HFFc6 (cell line): ENCODE measurements around the gene ABHD17C. TPM values are rescaled to one million over a fixed set of nuclear protein-coding genes. Genes with fewer than 3 reads are reported as not detected.

Experiments
- DNase-seq: peaks from one replicate; pipeline ENCODE4 v3.0.0-alpha.2; 2018
- H3K27ac Mint-ChIP-seq: 2 replicates; pipeline ENCODE4 v1.8.0; 2020; ENCODE audit warnings: mild to moderate bottlenecking, mixed read lengths
- H3K27me3 Mint-ChIP-seq: 2 replicates; pipeline ENCODE4 v1.8.0; 2021; ENCODE audit warnings: mild to moderate bottlenecking, moderate library complexity, mixed read lengths; ENCODE audit not compliant: insufficient read depth
- H3K36me3 Mint-ChIP-seq: 2 replicates; pipeline ENCODE4 v1.8.0; 2021; ENCODE audit warnings: low read depth, mixed read lengths
- H3K4me1 Mint-ChIP-seq: 2 replicates; pipeline ENCODE4 v1.8.0; 2020; ENCODE audit warnings: low read depth, mixed read lengths
- H3K4me3 Mint-ChIP-seq: 2 replicates; pipeline ENCODE4 v1.8.0; 2020; ENCODE audit warnings: mild to moderate bottlenecking, moderate library complexity, mixed read lengths
- H3K9me3 Mint-ChIP-seq: 2 replicates; pipeline ENCODE4 v1.8.0; 2020; ENCODE audit warnings: mild to moderate bottlenecking, mixed read lengths
- total RNA-seq, 6 experiments: library from RNA; stranded (reverse); fragmentation: NEBNext Ultra II Directional; extraction: Animal tissue kit (Norgen Biotek cat#: 25700); gene quantifications; 2 replicates in 1 of 6; 3 replicates in 5 of 6; pipeline ENCODE4 v1.2.3, GENCODE V29; 2021
- TF ChIP-seq, protein P1 (sequence below): fragments of 200-600 bp; sonication (generic); IDR thresholded peaks from 2 replicates; pipeline ENCODE4 v1.5.0; 2021; ENCODE audit warnings: antibody characterized with exemption, mild to moderate bottlenecking

ABHD17C gene
- total RNA-seq, 6 experiments from 2014 or later, result 8.5 to 21.4 (median 15.9) TPM

GRCh38 chr15:80698676-80699075 lies 3.6 kb downstream of the ABHD17C start:
- DNase-seq, result peak; percentile 23
- Mint-ChIP-seq H3K27ac (peak overlapping the region; percentile 22), H3K27me3 (no peaks in the 10 kb centered on the region), H3K9me3 (no peaks in the 10 kb centered on the region), H3K36me3 (peaks cover 20% of the 10 kb centered on the region), H3K4me1 (peaks cover 60% of the 10 kb centered on the region), H3K4me3 (no peak overlapping the region; the same call in 1 of the 2 replicates)
- TF ChIP-seq, protein P1, sequence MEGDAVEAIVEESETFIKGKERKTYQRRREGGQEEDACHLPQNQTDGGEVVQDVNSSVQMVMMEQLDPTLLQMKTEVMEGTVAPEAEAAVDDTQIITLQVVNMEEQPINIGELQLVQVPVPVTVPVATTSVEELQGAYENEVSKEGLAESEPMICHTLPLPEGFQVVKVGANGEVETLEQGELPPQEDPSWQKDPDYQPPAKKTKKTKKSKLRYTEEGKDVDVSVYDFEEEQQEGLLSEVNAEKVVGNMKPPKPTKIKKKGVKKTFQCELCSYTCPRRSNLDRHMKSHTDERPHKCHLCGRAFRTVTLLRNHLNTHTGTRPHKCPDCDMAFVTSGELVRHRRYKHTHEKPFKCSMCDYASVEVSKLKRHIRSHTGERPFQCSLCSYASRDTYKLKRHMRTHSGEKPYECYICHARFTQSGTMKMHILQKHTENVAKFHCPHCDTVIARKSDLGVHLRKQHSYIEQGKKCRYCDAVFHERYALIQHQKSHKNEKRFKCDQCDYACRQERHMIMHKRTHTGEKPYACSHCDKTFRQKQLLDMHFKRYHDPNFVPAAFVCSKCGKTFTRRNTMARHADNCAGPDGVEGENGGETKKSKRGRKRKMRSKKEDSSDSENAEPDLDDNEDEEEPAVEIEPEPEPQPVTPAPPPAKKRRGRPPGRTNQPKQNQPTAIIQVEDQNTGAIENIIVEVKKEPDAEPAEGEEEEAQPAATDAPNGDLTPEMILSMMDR, result no peak

- peak overlapping the region; percentile 13 for H3K27ac Mint-ChIP-seq
- TF ChIP-seq, protein P1, result no peak
- peak; percentile 35 for DNase-seq
- H3K4me3 Mint-ChIP-seq, result no peak overlapping the region
- peaks cover 24% of the 10 kb centered on the region for H3K36me3 Mint-ChIP-seq
- no peaks in the 10 kb centered on the region; the same call in 1 of the 2 replicates for H3K27me3 Mint-ChIP-seq
- no peaks in the 10 kb centered on the region for H3K9me3 Mint-ChIP-seq
- peaks cover 52% of the 10 kb centered on the region for H3K4me1 Mint-ChIP-seq
These were observed 4.9 kb downstream of the ABHD17C start for GRCh38 chr15:80699981-80700380.

- TF ChIP-seq, protein P1, result no peak
- Mint-ChIP-seq H3K4me3 (no peak overlapping the region), H3K4me1 (peaks cover 44% of the 10 kb centered on the region), H3K36me3 (peaks cover 25% of the 10 kb centered on the region), H3K9me3 (no peaks in the 10 kb centered on the region), H3K27ac (no peak overlapping the region), H3K27me3 (no peaks in the 10 kb centered on the region; the same call in 1 of the 2 replicates)
- no peak for DNase-seq
These were observed 6.7 kb downstream of the ABHD17C start for GRCh38 chr15:80701676-80702311.

DNA sequence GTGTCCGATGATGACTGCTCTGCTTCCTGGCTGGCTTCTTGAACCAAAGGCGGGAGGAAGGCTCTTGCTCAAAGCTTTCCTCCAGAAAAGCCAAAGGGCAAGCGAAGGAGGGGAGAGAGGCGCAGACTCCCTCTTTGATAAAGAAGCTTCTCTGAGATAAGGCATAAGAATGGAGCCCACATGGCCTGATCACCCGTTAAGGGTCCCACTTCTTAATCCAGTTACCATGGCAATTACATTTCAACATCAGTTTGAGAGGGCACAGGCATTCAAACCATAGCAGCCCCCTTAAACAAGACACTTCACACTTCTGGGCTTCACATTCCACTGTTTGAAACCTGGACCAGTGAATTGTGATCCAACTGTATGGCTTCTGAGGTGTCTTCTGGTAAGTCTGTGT lies 8.0 kb downstream of the ABHD17C start:
- DNase-seq, result no peak
- H3K9me3 Mint-ChIP-seq, result no peaks in the 10 kb centered on the region
- H3K4me3 Mint-ChIP-seq, result no peak overlapping the region
- H3K36me3 Mint-ChIP-seq, result peaks cover 17% of the 10 kb centered on the region
- TF ChIP-seq, protein P1, result no peak
- H3K4me1 Mint-ChIP-seq, result peaks cover 33% of the 10 kb centered on the region
- no peaks in the 10 kb centered on the region; the same call in 1 of the 2 replicates for H3K27me3 Mint-ChIP-seq
- H3K27ac Mint-ChIP-seq, result no peak overlapping the region

DNA sequence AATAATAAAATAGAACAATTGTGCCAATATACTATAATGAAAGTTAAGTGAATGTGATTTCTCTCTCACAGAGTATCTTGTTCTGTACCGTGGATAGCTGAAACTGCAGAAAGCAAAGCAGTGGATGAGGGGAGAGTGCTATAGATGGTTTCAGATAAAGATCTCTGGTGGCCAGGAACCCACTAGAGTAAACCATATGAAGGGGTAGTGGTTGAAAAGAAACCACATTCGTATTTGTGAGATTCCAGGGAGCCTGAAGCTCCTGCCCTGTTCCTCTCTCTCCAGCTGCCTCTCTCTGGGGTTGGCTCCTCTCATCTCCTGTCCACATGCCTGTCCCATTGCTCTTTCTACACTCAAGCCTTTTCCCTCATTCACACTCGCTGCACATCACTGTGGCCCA lies 8.9 kb downstream of the ABHD17C start:
- no peak for DNase-seq
- no peak overlapping the region for H3K4me3 Mint-ChIP-seq
- TF ChIP-seq, protein P1, result no peak

More for the DNA sequence above, 8.9 kb downstream of the ABHD17C start:
- H3K27me3 Mint-ChIP-seq, result no peaks in the 10 kb centered on the region; the same call in 1 of the 2 replicates
- H3K36me3 Mint-ChIP-seq, result peaks cover 10% of the 10 kb centered on the region
- H3K4me1 Mint-ChIP-seq, result peaks cover 26% of the 10 kb centered on the region
- H3K27ac Mint-ChIP-seq, result no peak overlapping the region
- H3K9me3 Mint-ChIP-seq, result no peaks in the 10 kb centered on the region
